Mammary epithelial cell (primary cell): ENCODE results near the gene MRPL20.

Source experiments
- CTCF ChIP-seq, 2 donors: IDR thresholded peaks in 1 of 2; conservative IDR thresholded peaks in 1 of 2; 2 replicates each; pipeline ENCODE4 v1.5.1; 2011 to 2012; ENCODE audit warnings: inconsistent platforms in 2 of 2, low read length in 2 of 2, mild to moderate bottlenecking in 2 of 2, control low read depth in 1 of 2, low read depth in 1 of 2; ENCODE audit not compliant: insufficient read depth in 1 of 2; ENCODE audit errors: extremely low read depth in 1 of 2
- EZH2 ChIP-seq: IDR thresholded peaks from 2 replicates; pipeline ENCODE4 v1.6.1; 2012; ENCODE audit warnings: low read length, inconsistent platforms, borderline replicate concordance

GRCh38 chr1:1391225-1391624, 15.9 kb downstream of the MRPL20 start:
- no peak for TF ChIP-seq CTCF (conservative IDR thresholded peaks at IDR 0.05 in 1 of 2, IDR thresholded peaks at IDR 0.05 in 1 of 2; ENCODE audit: extremely low read depth in 1 of 2, insufficient read depth in 1 of 2, low read depth in 1 of 2, low read length in 2 of 2)
- no peak for TF ChIP-seq EZH2
